Measurements from ENCODE around the gene PIK3R3.
A peak's percentile ranks its signal among the peaks of the same experiment; 100 is the strongest.

PIK3R3 gene

GRCh38 chr1:46132529-46133180, at the start of gene PIK3R3:
Gene PIK3R3, minus strand, starts transcription at chr1:46132629. Its CDS starts 677 bp downstream, at chr1:46131952.
- peaks cover 53% of the 10 kb centered on the region for H3K27me3 Mint-ChIP-seq
- peaks cover 45% of the 10 kb centered on the region for H3K4me1 Mint-ChIP-seq (ENCODE audit: low read depth)
- peak within 1 kb of the TSS; percentile 91 for H3K4me3 Mint-ChIP-seq
- peak within 1 kb of the TSS; percentile 97 for H3K27ac Mint-ChIP-seq
- H3K36me3 Mint-ChIP-seq (ENCODE audit: low read depth): no peaks in the 10 kb centered on the region
- no peaks in the 10 kb centered on the region for H3K9me3 Mint-ChIP-seq

- Mint-ChIP-seq H3K9me3 (no peaks in the 10 kb centered on the region), H3K27me3 (no peaks in the 10 kb centered on the region), H3K4me3 (no peak overlapping the region), H3K36me3 (ENCODE audit: low read depth) (no peaks in the 10 kb centered on the region), H3K27ac (no peak overlapping the region), H3K4me1 (ENCODE audit: low read depth) (peaks cover 26% of the 10 kb centered on the region)
These were observed 49.2 kb upstream of the PIK3R3 start for GRCh38 chr1:46181343-46182260.

- Mint-ChIP-seq H3K27ac (no peak overlapping the region), H3K4me1 (ENCODE audit: low read depth) (peaks cover 16% of the 10 kb centered on the region), H3K4me3 (no peak overlapping the region), H3K27me3 (no peaks in the 10 kb centered on the region), H3K36me3 (ENCODE audit: low read depth) (no peaks in the 10 kb centered on the region), H3K9me3 (no peaks in the 10 kb centered on the region)
These were observed 47.7 kb upstream of the PIK3R3 start for GRCh38 chr1:46180082-46180616.

GRCh38 chr1:46179138-46180081, 47.0 kb upstream of the PIK3R3 start:
- no peak overlapping the region for H3K4me3 Mint-ChIP-seq
- no peaks in the 10 kb centered on the region for H3K9me3 Mint-ChIP-seq
- H3K27ac Mint-ChIP-seq: no peak overlapping the region
- peaks cover 9% of the 10 kb centered on the region for H3K4me1 Mint-ChIP-seq (ENCODE audit: low read depth)
- H3K36me3 Mint-ChIP-seq (ENCODE audit: low read depth): no peaks in the 10 kb centered on the region
- no peaks in the 10 kb centered on the region for H3K27me3 Mint-ChIP-seq

- Mint-ChIP-seq H3K9me3 (no peaks in the 10 kb centered on the region), H3K4me3 (no peak within 1 kb of the TSS), H3K27ac (no peak within 1 kb of the TSS), H3K4me1 (ENCODE audit: low read depth) (no peaks in the 10 kb centered on the region), H3K36me3 (ENCODE audit: low read depth) (no peaks in the 10 kb centered on the region), H3K27me3 (no peaks in the 10 kb centered on the region)
These were observed 43.9 kb upstream of the PIK3R3 start, which contains the start of gene P3R3URF for GRCh38 chr1:46176211-46176865. Gene P3R3URF, minus strand, starts transcription at chr1:46176488. Its CDS starts 17 bp downstream, at chr1:46176471.

- no peak overlapping the region for H3K27ac Mint-ChIP-seq
- H3K9me3 Mint-ChIP-seq: no peaks in the 10 kb centered on the region
- H3K27me3 Mint-ChIP-seq: no peaks in the 10 kb centered on the region
- H3K36me3 Mint-ChIP-seq (ENCODE audit: low read depth): no peaks in the 10 kb centered on the region
- H3K4me1 Mint-ChIP-seq (ENCODE audit: low read depth): no peaks in the 10 kb centered on the region
- no peak overlapping the region for H3K4me3 Mint-ChIP-seq
These were observed 42.8 kb upstream of the PIK3R3 start for GRCh38 chr1:46175243-46175642.

- no peak within 1 kb of the TSS for H3K4me3 Mint-ChIP-seq
- H3K36me3 Mint-ChIP-seq (ENCODE audit: low read depth): no peaks in the 10 kb centered on the region
These were observed 42.2 kb upstream of the PIK3R3 start, which contains the start of gene TSPAN1 for GRCh38 chr1:46174448-46175231. Gene TSPAN1, plus strand, starts transcription at chr1:46175087. Its CDS starts 6,021 bp downstream, at chr1:46181108.

GRCh38 chr1:46173361-46173856, 41.0 kb upstream of the PIK3R3 start:
- no peak overlapping the region for H3K27ac Mint-ChIP-seq
- no peaks in the 10 kb centered on the region for H3K9me3 Mint-ChIP-seq
- no peaks in the 10 kb centered on the region for H3K27me3 Mint-ChIP-seq
- H3K4me1 Mint-ChIP-seq (ENCODE audit: low read depth): no peaks in the 10 kb centered on the region
- H3K36me3 Mint-ChIP-seq (ENCODE audit: low read depth): no peaks in the 10 kb centered on the region
- H3K4me3 Mint-ChIP-seq: no peak overlapping the region

More at GRCh38 chr1:46174448-46175231, 42.2 kb upstream of the PIK3R3 start, which contains the start of gene TSPAN1:
- H3K9me3 Mint-ChIP-seq: no peaks in the 10 kb centered on the region
- H3K27ac Mint-ChIP-seq: no peak within 1 kb of the TSS
- no peaks in the 10 kb centered on the region for H3K27me3 Mint-ChIP-seq
- no peaks in the 10 kb centered on the region for H3K4me1 Mint-ChIP-seq (ENCODE audit: low read depth)

GRCh38 chr1:46172321-46172720, 39.9 kb upstream of the PIK3R3 start:
- Mint-ChIP-seq H3K27me3 (no peaks in the 10 kb centered on the region), H3K4me3 (no peak overlapping the region), H3K4me1 (ENCODE audit: low read depth) (peaks cover 5% of the 10 kb centered on the region), H3K9me3 (no peaks in the 10 kb centered on the region), H3K27ac (no peak overlapping the region), H3K36me3 (ENCODE audit: low read depth) (no peaks in the 10 kb centered on the region)

GRCh38 chr1:46171871-46172270, 39.4 kb upstream of the PIK3R3 start:
- Mint-ChIP-seq H3K27me3 (no peaks in the 10 kb centered on the region), H3K9me3 (no peaks in the 10 kb centered on the region), H3K27ac (no peak overlapping the region), H3K4me1 (ENCODE audit: low read depth) (peaks cover 9% of the 10 kb centered on the region), H3K36me3 (ENCODE audit: low read depth) (no peaks in the 10 kb centered on the region), H3K4me3 (no peak overlapping the region)

- H3K36me3 Mint-ChIP-seq (ENCODE audit: low read depth): no peaks in the 10 kb centered on the region
- no peak overlapping the region for H3K27ac Mint-ChIP-seq
- H3K9me3 Mint-ChIP-seq: no peaks in the 10 kb centered on the region
- peaks cover 15% of the 10 kb centered on the region for H3K4me1 Mint-ChIP-seq (ENCODE audit: low read depth)
- H3K27me3 Mint-ChIP-seq: no peaks in the 10 kb centered on the region
- no peak overlapping the region for H3K4me3 Mint-ChIP-seq
These were observed 38.9 kb upstream of the PIK3R3 start for GRCh38 chr1:46171351-46171750.

- Mint-ChIP-seq H3K4me3 (no peak overlapping the region), H3K9me3 (no peaks in the 10 kb centered on the region), H3K36me3 (ENCODE audit: low read depth) (no peaks in the 10 kb centered on the region), H3K4me1 (ENCODE audit: low read depth) (peaks cover 17% of the 10 kb centered on the region), H3K27ac (no peak overlapping the region), H3K27me3 (no peaks in the 10 kb centered on the region)
These were observed 37.5 kb upstream of the PIK3R3 start for GRCh38 chr1:46169811-46170454.

- Mint-ChIP-seq H3K36me3 (ENCODE audit: low read depth) (no peaks in the 10 kb centered on the region), H3K4me3 (no peak overlapping the region), H3K9me3 (no peaks in the 10 kb centered on the region), H3K27me3 (no peaks in the 10 kb centered on the region), H3K4me1 (ENCODE audit: low read depth) (peaks cover 17% of the 10 kb centered on the region), H3K27ac (no peak overlapping the region)
These were observed 36.0 kb upstream of the PIK3R3 start for GRCh38 chr1:46168477-46168876.

Data from stimulated activated naive CD8-positive, alpha-beta T cell treated with anti-CD3 and anti-CD28 coated beads, Interleukin-15, Interleukin-2, amounts not matched to agents 100 ng/mL and 50 ng/mL, for 24 hours (primary cell).